Astrocyte (in vitro differentiated cells and primary cell): ENCODE results near the gene PHF10.

ENCODE experiments used
- CTCF ChIP-seq: IDR thresholded peaks from 2 replicates; pipeline ENCODE4 v1.5.1; 2011; ENCODE audit warnings: low read depth, mild to moderate bottlenecking, inconsistent platforms, low read length, moderate library complexity; ENCODE audit not compliant: insufficient read depth
- EZH2 ChIP-seq: IDR thresholded peaks from 2 replicates; pipeline ENCODE4 v1.6.1; 2012; ENCODE audit warnings: mild to moderate bottlenecking, low read length, inconsistent platforms; ENCODE audit not compliant: insufficient read depth

- no peak for TF ChIP-seq CTCF
- no peak for TF ChIP-seq EZH2
Measured at GRCh38 chr6:169766232-169766631, 41.9 kb upstream of the PHF10 start.
